MG63 (cell line): ENCODE measurements around the gene BCLAF3. TPM values are rescaled to one million over a fixed set of nuclear protein-coding genes. Genes with fewer than 3 reads are reported as not detected.

ENCODE experiments used
- total RNA-seq: library from RNA; depleted of rRNA; stranded (reverse); fragments of >200 nt; shearing (Covaris generic); gene quantifications from 2 replicates; pipeline ENCODE4 v1.2.3, GENCODE V29; 2014; ENCODE audit warnings: low replicate concordance; rRNA removed

BCLAF3 gene
- total RNA-seq, 1 experiment from 2014 or later, result 2.7 TPM

Other genes with a start within 250 kb of the BCLAF3 start
- 13.7 and 17.6 TPM in 2 replicates for gene SH3KBP1, start 103.5 kb downstream of the BCLAF3 start, total RNA-seq
- 0.07 and 0.25 TPM in 2 replicates for gene MAP7D2, start 125.8 kb upstream of the BCLAF3 start, total RNA-seq
- 94.2 and 119 TPM in 2 replicates for gene EIF1AX, start 150.8 kb upstream of the BCLAF3 start, total RNA-seq